ENCODE data around the gene CAMK2A.

The CAMK2A gene

GRCh38 chr5:150265870-150266383 is 23.6 kb downstream of the CAMK2A start:
- Mint-ChIP-seq H3K9me3 (no peaks in the 10 kb centered on the region), H3K27ac (no peak overlapping the region), H3K36me3 (ENCODE audit: low read depth) (no peaks in the 10 kb centered on the region), H3K4me1 (ENCODE audit: low read depth) (no peaks in the 10 kb centered on the region), H3K27me3 (ENCODE audit: low read depth) (no peaks in the 10 kb centered on the region), H3K4me3 (no peak overlapping the region)

GRCh38 chr5:150264667-150265603 is 24.6 kb downstream of the CAMK2A start:
- H3K4me3 Mint-ChIP-seq = no peak overlapping the region
- no peaks in the 10 kb centered on the region for H3K36me3 Mint-ChIP-seq (ENCODE audit: low read depth)
- no peaks in the 10 kb centered on the region for H3K9me3 Mint-ChIP-seq
- H3K4me1 Mint-ChIP-seq (ENCODE audit: low read depth) = no peaks in the 10 kb centered on the region
- H3K27me3 Mint-ChIP-seq (ENCODE audit: low read depth) = no peaks in the 10 kb centered on the region
- H3K27ac Mint-ChIP-seq = no peak overlapping the region

GRCh38 chr5:150263801-150264621 is 25.6 kb downstream of the CAMK2A start:
- Mint-ChIP-seq H3K36me3 (ENCODE audit: low read depth) (no peaks in the 10 kb centered on the region), H3K4me1 (ENCODE audit: low read depth) (no peaks in the 10 kb centered on the region), H3K27me3 (ENCODE audit: low read depth) (no peaks in the 10 kb centered on the region), H3K4me3 (no peak overlapping the region), H3K9me3 (no peaks in the 10 kb centered on the region), H3K27ac (no peak overlapping the region)

DNA sequence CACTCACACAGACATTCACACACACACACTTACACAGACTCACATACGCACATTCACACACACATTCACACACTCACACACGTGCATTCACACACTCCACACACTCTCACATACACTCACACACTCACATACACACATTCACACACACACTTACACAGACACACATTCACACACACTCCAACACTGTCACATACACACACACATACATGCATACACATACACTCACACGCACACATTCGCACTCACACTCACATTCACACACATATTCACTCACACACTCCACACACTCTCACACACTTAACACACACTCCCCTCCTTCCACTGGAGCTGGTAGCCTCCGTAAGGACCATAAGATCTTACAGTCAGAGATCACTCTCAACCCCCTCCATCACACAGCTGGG is 26.2 kb downstream of the CAMK2A start:
- H3K9me3 Mint-ChIP-seq = no peaks in the 10 kb centered on the region
- no peak overlapping the region for H3K4me3 Mint-ChIP-seq
- no peaks in the 10 kb centered on the region for H3K36me3 Mint-ChIP-seq (ENCODE audit: low read depth)
- H3K27me3 Mint-ChIP-seq (ENCODE audit: low read depth) = no peaks in the 10 kb centered on the region
- H3K27ac Mint-ChIP-seq = no peak overlapping the region
- no peaks in the 10 kb centered on the region for H3K4me1 Mint-ChIP-seq (ENCODE audit: low read depth)

GRCh38 chr5:150262502-150262901 is 27.1 kb downstream of the CAMK2A start:
- Mint-ChIP-seq H3K27me3 (ENCODE audit: low read depth) (no peaks in the 10 kb centered on the region), H3K4me3 (no peak overlapping the region), H3K4me1 (ENCODE audit: low read depth) (no peaks in the 10 kb centered on the region), H3K36me3 (ENCODE audit: low read depth) (no peaks in the 10 kb centered on the region), H3K9me3 (no peaks in the 10 kb centered on the region), H3K27ac (no peak overlapping the region)

GRCh38 chr5:150261231-150261630 is 28.3 kb downstream of the CAMK2A start:
- H3K36me3 Mint-ChIP-seq (ENCODE audit: low read depth) = no peaks in the 10 kb centered on the region
- no peaks in the 10 kb centered on the region for H3K9me3 Mint-ChIP-seq
- H3K27ac Mint-ChIP-seq = no peak overlapping the region
- H3K4me1 Mint-ChIP-seq (ENCODE audit: low read depth) = no peaks in the 10 kb centered on the region
- H3K27me3 Mint-ChIP-seq (ENCODE audit: low read depth) = no peaks in the 10 kb centered on the region
- no peak overlapping the region for H3K4me3 Mint-ChIP-seq

- Mint-ChIP-seq H3K4me1 (ENCODE audit: low read depth) (no peaks in the 10 kb centered on the region), H3K36me3 (ENCODE audit: low read depth) (no peaks in the 10 kb centered on the region), H3K4me3 (no peak overlapping the region), H3K27ac (no peak overlapping the region), H3K27me3 (ENCODE audit: low read depth) (no peaks in the 10 kb centered on the region), H3K9me3 (no peaks in the 10 kb centered on the region)
Observed at GRCh38 chr5:150258130-150258529, 31.4 kb downstream of the CAMK2A start.

- Mint-ChIP-seq H3K4me3 (no peak overlapping the region), H3K27ac (no peak overlapping the region), H3K4me1 (ENCODE audit: low read depth) (no peaks in the 10 kb centered on the region), H3K9me3 (no peaks in the 10 kb centered on the region), H3K27me3 (ENCODE audit: low read depth) (no peaks in the 10 kb centered on the region), H3K36me3 (ENCODE audit: low read depth) (no peaks in the 10 kb centered on the region)
Observed at GRCh38 chr5:150257424-150257823, 32.1 kb downstream of the CAMK2A start.

- Mint-ChIP-seq H3K27ac (no peak overlapping the region), H3K36me3 (ENCODE audit: low read depth) (no peaks in the 10 kb centered on the region), H3K9me3 (no peaks in the 10 kb centered on the region), H3K27me3 (ENCODE audit: low read depth) (no peaks in the 10 kb centered on the region), H3K4me3 (no peak overlapping the region), H3K4me1 (ENCODE audit: low read depth) (no peaks in the 10 kb centered on the region)
Observed at GRCh38 chr5:150256410-150257064, 33.0 kb downstream of the CAMK2A start.

DNA sequence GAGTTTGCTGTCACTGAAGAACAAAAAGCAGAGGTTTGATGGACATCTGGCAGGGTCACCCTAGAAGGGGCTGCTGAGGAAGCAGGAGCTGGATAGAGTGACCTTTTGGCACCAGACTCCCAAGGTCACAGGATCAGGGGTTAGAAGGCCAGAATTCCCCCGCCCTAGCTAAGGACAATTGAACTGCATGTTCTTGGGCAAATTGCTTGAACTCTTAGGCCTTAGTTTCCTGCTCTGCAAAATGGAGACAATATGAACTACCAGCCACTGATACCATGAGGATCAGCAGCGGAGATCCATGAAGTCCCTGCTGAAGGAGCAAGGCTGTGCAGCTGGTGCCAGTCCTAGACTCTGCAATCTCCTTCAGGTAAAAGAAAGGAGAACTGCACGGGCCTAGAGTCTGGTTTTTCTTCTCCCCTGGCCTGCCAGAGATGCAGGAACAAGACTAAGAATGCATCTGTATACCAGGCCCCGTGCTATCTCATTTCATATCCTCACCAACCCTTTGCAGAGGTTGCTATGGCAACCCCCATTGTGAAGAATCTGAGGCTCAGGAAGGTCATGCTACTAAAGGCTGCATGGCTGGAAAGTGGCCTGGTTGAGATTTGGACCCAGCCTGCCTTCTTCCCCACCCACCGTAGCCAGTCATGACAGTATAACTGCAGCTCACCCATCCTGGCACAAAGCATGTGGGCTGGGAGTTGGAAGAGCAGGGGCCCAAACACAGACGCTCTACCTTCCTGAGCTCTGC is 33.7 kb downstream of the CAMK2A start:
- Mint-ChIP-seq H3K27ac (no peak overlapping the region), H3K9me3 (no peaks in the 10 kb centered on the region), H3K4me3 (no peak overlapping the region), H3K27me3 (ENCODE audit: low read depth) (no peaks in the 10 kb centered on the region), H3K4me1 (ENCODE audit: low read depth) (no peaks in the 10 kb centered on the region), H3K36me3 (ENCODE audit: low read depth) (no peaks in the 10 kb centered on the region)

DNA sequence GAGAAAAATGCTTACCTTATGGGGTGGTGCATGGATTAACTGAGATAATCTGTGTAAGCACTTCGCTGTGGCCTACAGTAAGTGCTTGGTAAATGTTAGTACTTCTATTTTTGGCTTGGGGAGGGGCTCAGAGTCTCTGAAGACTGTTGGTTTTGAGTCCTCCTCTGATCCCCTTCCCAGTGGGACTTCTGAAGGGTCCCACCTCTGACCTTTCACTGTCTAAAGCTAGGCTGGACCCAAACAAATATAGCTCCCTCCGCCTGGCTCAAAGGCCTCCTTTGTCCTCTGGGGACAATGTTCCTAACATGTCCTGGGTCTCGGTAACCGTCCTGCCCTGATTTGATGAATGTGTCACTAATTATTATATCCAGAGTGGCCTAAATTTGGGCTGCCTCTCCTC is 34.8 kb downstream of the CAMK2A start:
- no peaks in the 10 kb centered on the region for H3K27me3 Mint-ChIP-seq (ENCODE audit: low read depth)
- no peaks in the 10 kb centered on the region for H3K9me3 Mint-ChIP-seq

DNA sequence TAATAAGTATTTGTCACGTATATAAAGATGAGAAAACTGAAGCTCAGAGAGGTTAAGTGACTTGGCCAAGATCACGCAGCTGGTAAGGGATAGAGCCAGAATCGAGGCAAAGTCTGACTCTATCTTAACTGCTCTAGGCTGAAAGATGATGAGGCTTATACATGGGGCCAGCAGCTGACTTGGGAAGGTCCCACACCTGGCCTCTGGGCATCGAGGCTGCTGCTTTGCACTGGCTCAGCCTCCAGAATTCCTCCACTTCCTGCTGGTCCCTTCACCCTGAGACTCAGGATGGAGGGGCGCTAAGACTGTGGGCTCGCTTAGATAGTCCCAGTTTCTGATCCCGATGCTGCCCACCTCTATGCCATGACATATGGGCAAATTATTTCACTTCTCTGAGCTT is 35.2 kb downstream of the CAMK2A start:
- Mint-ChIP-seq H3K36me3 (ENCODE audit: low read depth) (no peaks in the 10 kb centered on the region), H3K27ac (no peak overlapping the region), H3K27me3 (ENCODE audit: low read depth) (no peaks in the 10 kb centered on the region), H3K4me1 (ENCODE audit: low read depth) (no peaks in the 10 kb centered on the region), H3K4me3 (no peak overlapping the region), H3K9me3 (no peaks in the 10 kb centered on the region)

More for the DNA sequence above, 34.8 kb downstream of the CAMK2A start:
- Mint-ChIP-seq H3K4me3 (no peak overlapping the region), H3K27ac (no peak overlapping the region), H3K36me3 (ENCODE audit: low read depth) (no peaks in the 10 kb centered on the region), H3K4me1 (ENCODE audit: low read depth) (no peaks in the 10 kb centered on the region)

DNA sequence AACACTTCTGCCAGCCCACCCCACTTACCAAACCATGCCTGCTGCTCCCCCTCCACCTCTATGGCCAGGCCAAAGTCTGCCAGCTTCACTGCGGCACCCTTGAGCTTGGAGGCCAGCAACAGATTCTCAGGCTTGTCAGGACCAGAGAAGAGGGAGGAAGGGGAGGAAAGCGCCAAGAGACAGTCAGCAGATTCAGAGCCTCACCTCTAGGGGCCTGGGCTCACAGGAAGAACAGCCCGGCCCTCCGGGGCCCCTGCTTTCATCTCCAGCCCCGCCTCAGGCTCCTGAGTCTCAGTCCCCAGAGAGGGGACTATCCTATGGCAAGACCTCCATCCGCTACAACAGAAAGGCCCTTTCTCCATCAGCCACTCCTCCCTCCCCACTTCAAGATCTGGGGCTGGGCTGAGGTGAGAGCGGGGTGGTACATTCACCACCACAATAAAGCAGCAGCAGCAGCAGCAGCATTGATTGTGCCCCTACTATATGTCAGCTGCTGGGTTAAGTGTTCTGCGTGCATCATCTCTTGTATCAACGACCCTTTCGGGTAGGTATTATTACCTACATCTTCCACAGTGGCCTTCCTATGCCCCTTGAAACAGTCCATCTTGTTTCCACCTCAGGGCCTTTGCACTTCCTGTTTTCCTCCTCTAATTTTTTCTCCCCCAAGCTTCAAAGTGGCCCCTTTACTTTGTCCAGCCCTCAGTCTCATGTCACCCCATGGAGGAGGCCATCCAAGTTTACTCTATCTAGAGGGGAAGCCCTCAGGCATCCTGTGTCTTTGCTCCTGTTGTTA is 36.0 kb downstream of the CAMK2A start:
- H3K9me3 Mint-ChIP-seq = no peaks in the 10 kb centered on the region
- H3K36me3 Mint-ChIP-seq (ENCODE audit: low read depth) = no peaks in the 10 kb centered on the region
- H3K4me3 Mint-ChIP-seq = no peak overlapping the region
- H3K27me3 Mint-ChIP-seq (ENCODE audit: low read depth) = no peaks in the 10 kb centered on the region
- no peak overlapping the region for H3K27ac Mint-ChIP-seq
- no peaks in the 10 kb centered on the region for H3K4me1 Mint-ChIP-seq (ENCODE audit: low read depth)
